ENCODE results near the gene ESRRB.

ESRRB gene

GRCh38 chr14:76497550-76498462 is 121.9 kb downstream of the ESRRB start:
- no peak for DNase-seq (ENCODE audit: low spot score)
- no peak for TF ChIP-seq CTCF (IDR thresholded peaks at IDR 0.05; ENCODE audit: extremely low read depth, missing control alignments)

DNA sequence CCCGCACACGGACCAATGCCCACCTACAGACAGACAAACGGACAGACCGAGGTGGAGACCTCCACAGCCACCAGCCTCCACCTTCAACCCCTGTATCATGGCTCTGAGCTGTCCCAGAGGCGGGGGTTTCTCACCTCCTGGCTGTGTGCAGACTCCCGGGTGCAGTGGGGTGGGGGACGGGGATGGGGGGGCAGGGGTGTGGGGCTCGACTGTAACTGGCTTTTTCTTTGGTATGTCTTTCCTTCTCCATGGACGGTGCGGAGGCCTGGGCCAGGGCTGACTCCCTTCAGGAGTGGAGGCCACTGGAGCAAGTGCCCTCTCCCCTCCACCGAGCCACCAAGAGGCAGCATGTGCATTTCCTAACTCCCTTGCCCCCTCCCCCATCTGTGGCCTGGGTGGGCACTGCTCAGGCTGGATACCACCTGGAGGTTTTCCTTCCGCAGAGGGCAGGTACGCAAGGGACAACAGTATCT is 122.6 kb downstream of the ESRRB start:
- TF ChIP-seq CTCF (IDR thresholded peaks at IDR 0.05; ENCODE audit: extremely low read depth, missing control alignments), result no peak
- no peak for DNase-seq (ENCODE audit: low spot score)

GRCh38 chr14:76498976-76499375 is 123.0 kb downstream of the ESRRB start:
- DNase-seq (ENCODE audit: low spot score), result no peak
- TF ChIP-seq CTCF (IDR thresholded peaks at IDR 0.05; ENCODE audit: extremely low read depth, missing control alignments), result no peak

- no peak for DNase-seq (ENCODE audit: low spot score)
- TF ChIP-seq CTCF (IDR thresholded peaks at IDR 0.05; ENCODE audit: extremely low read depth, missing control alignments), result no peak
These were observed 123.5 kb downstream of the ESRRB start for GRCh38 chr14:76499399-76499798.

- DNase-seq (ENCODE audit: low spot score), result no peak
- no peak for TF ChIP-seq CTCF (IDR thresholded peaks at IDR 0.05; ENCODE audit: extremely low read depth, missing control alignments)
These were observed 124.1 kb downstream of the ESRRB start for GRCh38 chr14:76500011-76500410.

DNA sequence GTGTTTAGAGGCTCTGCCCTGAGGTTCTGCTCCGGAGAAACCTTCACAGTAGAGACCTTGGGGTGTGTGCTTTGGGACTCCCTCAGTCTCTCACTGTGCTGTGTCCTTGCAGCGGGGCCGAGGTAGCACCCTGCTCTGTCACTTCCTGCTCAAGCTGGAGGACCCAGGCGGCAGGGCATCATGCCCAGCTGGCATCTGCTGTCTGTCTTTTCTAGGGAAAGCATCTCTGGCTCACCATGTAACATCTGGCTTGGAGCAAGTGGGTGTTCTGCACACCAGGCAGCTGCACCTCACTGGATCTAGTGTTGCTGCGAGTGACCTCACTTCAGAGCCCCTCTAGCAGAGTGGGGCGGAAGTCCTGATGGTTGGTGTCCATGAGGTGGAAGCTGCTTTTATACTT is 124.5 kb downstream of the ESRRB start:
- DNase-seq (ENCODE audit: low spot score), result no peak
- no peak for TF ChIP-seq CTCF (IDR thresholded peaks at IDR 0.05; ENCODE audit: extremely low read depth, missing control alignments)

DNA sequence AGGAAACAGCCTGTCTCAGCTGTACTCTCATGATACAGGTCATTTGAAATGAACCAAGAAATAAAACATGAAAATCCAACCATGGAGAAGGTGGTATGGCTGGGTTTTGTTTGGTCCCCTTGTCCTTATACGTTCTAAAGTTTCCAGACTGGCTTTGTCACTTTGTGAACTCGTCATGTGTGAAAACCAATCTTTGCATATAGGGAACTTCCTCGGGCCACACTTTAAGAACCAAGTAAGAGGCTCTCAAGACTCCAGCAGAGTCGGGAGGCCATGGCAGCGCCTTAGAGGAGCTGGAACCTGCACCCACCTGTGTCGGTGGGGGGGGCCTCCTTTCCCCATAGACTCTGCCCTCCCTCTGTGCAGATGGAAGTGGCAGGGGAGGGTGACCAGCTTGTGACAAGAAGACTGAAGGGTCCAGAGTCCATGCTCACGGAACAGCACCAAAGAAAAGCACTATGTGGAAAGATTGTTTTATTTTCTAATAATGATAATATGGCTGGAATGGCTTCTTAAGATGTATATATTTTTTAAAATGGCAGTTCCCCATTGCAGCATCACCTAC is 125.3 kb downstream of the ESRRB start:
- TF ChIP-seq CTCF (IDR thresholded peaks at IDR 0.05; ENCODE audit: extremely low read depth, missing control alignments), result no peak
- no peak for DNase-seq (ENCODE audit: low spot score)

Measured in GM20000 (cell line).